ENCODE measurements around the gene DNLZ. TPM values are rescaled to one million over a fixed set of nuclear protein-coding genes. Genes with fewer than 3 reads are reported as not detected.

DNLZ gene
- total RNA-seq, 4 donors from 2014 or later, result 1.8 to 31.1 (median 19.7) TPM

DNA sequence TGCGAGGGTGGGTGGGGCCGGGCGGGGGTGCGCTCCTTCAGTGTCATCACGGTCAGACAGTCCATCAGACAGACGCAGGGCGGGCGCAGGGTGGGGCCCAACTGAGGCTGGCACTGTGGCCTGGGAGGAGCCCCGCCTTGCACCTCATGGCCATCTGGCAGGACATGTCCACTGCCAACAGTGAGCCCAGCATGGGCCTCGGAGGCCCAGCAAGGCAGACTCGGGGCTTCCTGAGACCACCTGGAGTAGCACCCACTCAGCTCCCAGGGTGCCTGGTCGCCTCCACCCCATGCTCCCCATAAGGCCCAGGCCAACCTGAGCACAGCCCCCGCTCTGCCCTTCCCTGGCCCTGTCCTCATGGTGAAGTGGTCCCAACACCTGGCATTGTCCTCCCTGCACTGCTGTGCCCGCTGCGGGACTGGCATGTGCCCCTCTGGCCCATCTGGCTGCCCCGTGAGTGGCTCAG, 44.7 kb downstream of the DNLZ start:
- 96 to 100% methylated on average over 2 to 5 of the region's 16 CpGs for WGBS, 2 donors
- DNase-seq, result no peak
- no peaks in the 10 kb centered on the region for H3K36me3 ChIP-seq
- no peak overlapping the region for H3K27ac ChIP-seq
- peaks cover 0 to 12% (median 0%) of the 10 kb centered on the region in 3 donors for H3K4me1 ChIP-seq
- TF ChIP-seq, protein P1, sequence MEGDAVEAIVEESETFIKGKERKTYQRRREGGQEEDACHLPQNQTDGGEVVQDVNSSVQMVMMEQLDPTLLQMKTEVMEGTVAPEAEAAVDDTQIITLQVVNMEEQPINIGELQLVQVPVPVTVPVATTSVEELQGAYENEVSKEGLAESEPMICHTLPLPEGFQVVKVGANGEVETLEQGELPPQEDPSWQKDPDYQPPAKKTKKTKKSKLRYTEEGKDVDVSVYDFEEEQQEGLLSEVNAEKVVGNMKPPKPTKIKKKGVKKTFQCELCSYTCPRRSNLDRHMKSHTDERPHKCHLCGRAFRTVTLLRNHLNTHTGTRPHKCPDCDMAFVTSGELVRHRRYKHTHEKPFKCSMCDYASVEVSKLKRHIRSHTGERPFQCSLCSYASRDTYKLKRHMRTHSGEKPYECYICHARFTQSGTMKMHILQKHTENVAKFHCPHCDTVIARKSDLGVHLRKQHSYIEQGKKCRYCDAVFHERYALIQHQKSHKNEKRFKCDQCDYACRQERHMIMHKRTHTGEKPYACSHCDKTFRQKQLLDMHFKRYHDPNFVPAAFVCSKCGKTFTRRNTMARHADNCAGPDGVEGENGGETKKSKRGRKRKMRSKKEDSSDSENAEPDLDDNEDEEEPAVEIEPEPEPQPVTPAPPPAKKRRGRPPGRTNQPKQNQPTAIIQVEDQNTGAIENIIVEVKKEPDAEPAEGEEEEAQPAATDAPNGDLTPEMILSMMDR (IDR thresholded peaks at IDR 0.05), result no peak
- TF ChIP-seq POLR2A (IDR thresholded peaks at IDR 0.05), result no peak
- H3K9me3 ChIP-seq, result peaks cover 0 to 18% (median 11%) of the 10 kb centered on the region in 3 donors
- intact Hi-C loops (cut with DNase I), result no loop called here
- H3K4me3 ChIP-seq, result no peak overlapping the region
- H3K27me3 ChIP-seq, result peaks cover 0 to 16% (median 0%) of the 10 kb centered on the region in 4 donors

DNA sequence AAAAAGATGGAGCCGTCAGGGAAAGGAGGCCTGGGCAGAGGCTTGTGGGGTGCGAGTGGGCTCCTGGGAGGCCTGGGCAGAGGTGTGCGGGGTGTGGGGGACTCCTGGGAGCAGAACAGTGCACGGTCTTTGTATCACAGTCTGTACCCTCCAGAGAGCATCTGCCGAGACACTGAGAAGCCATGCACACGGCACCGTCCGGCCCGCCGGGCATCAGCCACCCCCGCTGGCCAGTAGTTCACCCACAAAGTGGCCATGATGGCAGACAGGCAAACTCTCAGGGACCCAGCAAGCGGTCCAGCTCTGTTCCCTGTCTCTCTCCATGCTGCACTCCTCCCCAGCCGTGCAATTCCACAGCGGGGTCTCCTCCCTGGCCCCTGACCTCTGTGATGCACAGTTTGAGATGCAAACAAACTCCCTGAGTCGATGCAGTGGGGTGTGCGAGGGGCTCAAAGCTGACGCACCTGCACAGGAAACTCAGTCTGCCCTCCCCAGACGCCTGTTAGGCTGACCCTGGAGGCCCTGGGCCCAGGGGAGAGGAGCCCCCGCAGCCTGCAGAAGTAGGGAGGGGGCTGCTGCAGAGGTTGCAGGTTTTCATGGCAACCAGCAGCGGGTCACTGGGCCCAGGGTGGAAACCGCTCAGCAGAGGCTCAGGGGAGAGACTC, 45.3 kb downstream of the DNLZ start:
- WGBS, 2 donors, result 82 to 90% methylated on average over 9 to 11 of the region's 21 CpGs
- intact Hi-C loops (cut with DNase I), result no loop called here
- H3K36me3 ChIP-seq, result no peaks in the 10 kb centered on the region
- H3K4me1 ChIP-seq, result peaks cover 0 to 6% (median 0%) of the 10 kb centered on the region in 3 donors
- no peak overlapping the region for H3K4me3 ChIP-seq
- H3K9me3 ChIP-seq, result peaks cover 0 to 18% (median 11%) of the 10 kb centered on the region in 3 donors
- H3K27me3 ChIP-seq, result peaks cover 0 to 11% (median 0%) of the 10 kb centered on the region in 4 donors
- no peak for TF ChIP-seq POLR2A (IDR thresholded peaks at IDR 0.05)
- no peak for DNase-seq
- H3K27ac ChIP-seq, result no peak overlapping the region

GRCh38 chr9:136317695-136318094, 45.8 kb downstream of the DNLZ start:
- Histone ChIP-seq H3K27ac (no peak overlapping the region), H3K27me3 (peaks cover 0 to 6% (median 0%) of the 10 kb centered on the region in 4 donors), H3K36me3 (no peaks in the 10 kb centered on the region), H3K9me3 (peaks cover 0 to 18% (median 11%) of the 10 kb centered on the region in 3 donors), H3K4me1 (peaks cover 0 to 1% (median 0%) of the 10 kb centered on the region in 3 donors), H3K4me3 (no peak overlapping the region)
- intact Hi-C loops (cut with DNase I), result no loop called here
- TF ChIP-seq, protein P1 (IDR thresholded peaks at IDR 0.05), result no peak
- TF ChIP-seq POLR2A (IDR thresholded peaks at IDR 0.05), result no peak
- 64 to 66% methylated on average over 1 to 7 of the region's 16 CpGs for WGBS, 2 donors
- no peak for DNase-seq

GRCh38 chr9:136316896-136317676, 46.5 kb downstream of the DNLZ start:
- Histone ChIP-seq H3K9me3 (peaks cover 0 to 18% (median 11%) of the 10 kb centered on the region in 3 donors), H3K4me1 (no peaks in the 10 kb centered on the region), H3K27ac (no peak overlapping the region), H3K27me3 (peaks cover 0 to 6% (median 0%) of the 10 kb centered on the region in 4 donors), H3K4me3 (no peak overlapping the region), H3K36me3 (no peaks in the 10 kb centered on the region)
- WGBS, 2 donors, result 88% methylated on average over 7 to 10 of the region's 13 CpGs
- intact Hi-C loops (cut with DNase I), result no loop called here
- DNase-seq, result no peak
- TF ChIP-seq, protein P1 (IDR thresholded peaks at IDR 0.05), result no peak
- no peak for TF ChIP-seq POLR2A (IDR thresholded peaks at IDR 0.05)

DNA sequence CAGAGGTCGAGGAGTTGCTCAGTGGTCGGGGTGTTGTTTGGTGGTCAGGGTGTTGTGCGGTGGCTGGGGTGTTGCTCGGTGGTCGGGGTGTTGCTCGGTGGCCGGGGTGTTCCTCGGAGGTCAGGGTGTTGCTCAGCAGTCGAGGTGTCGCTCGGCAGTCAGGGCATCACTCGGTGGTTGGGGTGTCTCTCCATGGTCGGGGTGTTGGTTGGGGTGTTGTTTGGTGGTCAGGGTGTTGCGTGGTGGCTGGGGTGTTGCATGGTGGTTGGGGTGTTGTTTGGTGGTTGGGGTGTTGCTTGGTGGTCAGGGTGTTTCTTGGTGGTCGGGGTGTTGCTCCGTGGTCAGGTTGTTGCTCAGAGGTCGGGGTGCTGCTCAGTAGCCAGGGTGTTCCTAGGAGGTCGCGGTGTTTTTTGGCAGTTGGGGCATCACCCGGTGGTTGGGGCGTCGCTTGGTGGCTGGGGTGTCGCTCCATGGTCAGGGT, 47.2 kb downstream of the DNLZ start:
- 85 to 95% methylated on average over 14 to 17 of the region's 23 CpGs for WGBS, 2 donors

More for the DNA sequence above, 47.2 kb downstream of the DNLZ start:
- Histone ChIP-seq H3K4me1 (peaks cover 0 to 4% (median 0%) of the 10 kb centered on the region in 3 donors), H3K27me3 (peaks cover 0 to 14% (median 0%) of the 10 kb centered on the region in 4 donors), H3K4me3 (no peak overlapping the region), H3K27ac (no peak overlapping the region), H3K9me3 (peaks cover 0 to 18% (median 11%) of the 10 kb centered on the region in 3 donors), H3K36me3 (no peaks in the 10 kb centered on the region)
- no peak for TF ChIP-seq POLR2A (IDR thresholded peaks at IDR 0.05)
- TF ChIP-seq, protein P1 (IDR thresholded peaks at IDR 0.05), result no peak
- intact Hi-C loops (cut with DNase I), result no loop called here
- no peak for DNase-seq
